ENCODE data around the gene MGST3. TPM values are rescaled to one million over a fixed set of nuclear protein-coding genes. Genes with fewer than 3 reads are reported as not detected.
"Not testable (repeated sequence)": the region's sequence is repeated elsewhere in the genome, so short reads cannot be mapped to it uniquely, and the experiment has no call there.

MGST3 gene
- polyA plus RNA-seq, 3 donors = 57.9 to 228 (median 189) TPM

DNA sequence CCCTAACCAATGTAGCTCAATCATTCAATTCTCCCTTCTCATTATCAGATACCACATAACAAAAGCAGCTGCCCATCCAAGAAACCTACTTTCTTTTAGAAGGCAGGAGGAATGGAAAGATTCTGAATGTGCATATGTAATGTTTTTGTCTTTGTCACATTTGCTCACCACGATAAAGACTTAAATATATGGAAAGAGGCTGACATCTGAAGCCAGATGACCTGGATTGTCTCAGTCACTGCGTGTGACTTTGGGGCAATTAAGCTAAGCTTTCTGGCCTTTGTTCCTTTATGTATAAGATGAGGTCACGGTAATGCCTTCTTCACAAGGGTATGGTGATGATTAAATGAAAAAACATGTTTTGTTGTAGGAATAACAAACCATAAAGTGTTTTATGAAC is 44.6 kb upstream of the MGST3 start:
- H3K36me3 ChIP-seq (replicated peaks in 1 of 2; ENCODE audit: control insufficient read depth in 1 of 2, insufficient read depth in 2 of 2, low read length in 2 of 2) = no peaks in the 10 kb centered on the region
- no peak overlapping the region for H3K4me2 ChIP-seq (replicated peaks; ENCODE audit: extremely low read depth, low read length, poor library complexity, severe bottlenecking)
- Mint-ChIP-seq H3K36me3 (no peaks in the 10 kb centered on the region), H3K9me3 (peaks cover 0 to 2% (median 0%) of the 10 kb centered on the region in 7 donors), H3K27ac (no peak overlapping the region), H3K4me1 (peaks cover 9% of the 10 kb centered on the region), H3K27me3 (ENCODE audit: low read depth in 3 of 3) (peaks cover 42 to 57% (median 53%) of the 10 kb centered on the region in 3 donors), H3K4me3 (no peak overlapping the region)
- intact Hi-C loops (cut with micrococcal nuclease) = no loop called here
- no peak overlapping the region for H3K4me3 ChIP-seq (replicated peaks in 1 of 3; ENCODE audit: low read depth in 2 of 3, low read length in 3 of 3)
- 83% methylated on average over 2 of the region's 3 CpGs for WGBS (ENCODE audit: insufficient coverage)
- H3K27ac ChIP-seq (ENCODE audit: low read depth in 1 of 2, low read length in 2 of 2) = no peak overlapping the region
- H3K27me3 ChIP-seq (ENCODE audit: control insufficient read depth in 2 of 2, insufficient read depth in 2 of 2, low read length in 2 of 2) = peaks cover 52 to 60% of the 10 kb centered on the region in 2 donors
- TF ChIP-seq, protein P1, sequence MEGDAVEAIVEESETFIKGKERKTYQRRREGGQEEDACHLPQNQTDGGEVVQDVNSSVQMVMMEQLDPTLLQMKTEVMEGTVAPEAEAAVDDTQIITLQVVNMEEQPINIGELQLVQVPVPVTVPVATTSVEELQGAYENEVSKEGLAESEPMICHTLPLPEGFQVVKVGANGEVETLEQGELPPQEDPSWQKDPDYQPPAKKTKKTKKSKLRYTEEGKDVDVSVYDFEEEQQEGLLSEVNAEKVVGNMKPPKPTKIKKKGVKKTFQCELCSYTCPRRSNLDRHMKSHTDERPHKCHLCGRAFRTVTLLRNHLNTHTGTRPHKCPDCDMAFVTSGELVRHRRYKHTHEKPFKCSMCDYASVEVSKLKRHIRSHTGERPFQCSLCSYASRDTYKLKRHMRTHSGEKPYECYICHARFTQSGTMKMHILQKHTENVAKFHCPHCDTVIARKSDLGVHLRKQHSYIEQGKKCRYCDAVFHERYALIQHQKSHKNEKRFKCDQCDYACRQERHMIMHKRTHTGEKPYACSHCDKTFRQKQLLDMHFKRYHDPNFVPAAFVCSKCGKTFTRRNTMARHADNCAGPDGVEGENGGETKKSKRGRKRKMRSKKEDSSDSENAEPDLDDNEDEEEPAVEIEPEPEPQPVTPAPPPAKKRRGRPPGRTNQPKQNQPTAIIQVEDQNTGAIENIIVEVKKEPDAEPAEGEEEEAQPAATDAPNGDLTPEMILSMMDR (IDR thresholded peaks at IDR 0.05) = no peak
- no peak overlapping the region for H3K9ac ChIP-seq (ENCODE audit: insufficient read depth, low read length, poor library complexity, severe bottlenecking)
- DNase-seq = no peak
- H3K4me1 ChIP-seq (ENCODE audit: control insufficient read depth in 1 of 2, insufficient read depth in 2 of 2, low read length in 2 of 2) = peaks cover 0 to 4% of the 10 kb centered on the region in 2 donors
- H3K79me2 ChIP-seq (ENCODE audit: insufficient read depth, low read length) = no peaks in the 10 kb centered on the region
- no peak overlapping the region for H2AFZ ChIP-seq (ENCODE audit: insufficient read depth, low read depth, low read length, poor library complexity, severe bottlenecking)
- no peaks in the 10 kb centered on the region for H3K9me3 ChIP-seq (replicated peaks in 1 of 2; ENCODE audit: control insufficient read depth in 1 of 2, insufficient read depth in 1 of 2, low read length in 2 of 2)
- H4K20me1 ChIP-seq (ENCODE audit: insufficient read depth, low read length) = no peaks in the 10 kb centered on the region

DNA sequence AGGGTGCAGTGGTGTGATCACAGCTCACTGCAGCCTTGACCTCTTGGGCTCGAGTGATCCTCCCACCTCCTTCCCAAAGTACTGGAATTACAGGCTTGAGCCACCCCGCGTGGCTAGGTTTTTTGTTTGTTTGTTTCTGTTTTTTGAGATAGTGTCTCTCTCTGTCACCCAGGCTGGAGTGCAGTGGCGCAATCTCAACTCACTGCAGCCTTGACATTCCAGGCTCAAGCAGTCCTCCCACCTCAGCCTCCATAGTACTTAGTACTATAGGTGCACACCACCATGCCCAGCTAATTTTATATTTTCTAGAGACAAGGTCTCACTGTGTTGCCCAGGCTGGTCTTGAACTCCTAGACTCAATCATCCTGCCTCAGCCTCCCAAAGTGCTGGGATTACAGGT is 39.6 kb upstream of the MGST3 start:
- H2AFZ ChIP-seq (ENCODE audit: insufficient read depth, low read depth, low read length, poor library complexity, severe bottlenecking); H3K27ac Mint-ChIP-seq; H3K27ac ChIP-seq (ENCODE audit: low read depth in 1 of 2, low read length in 2 of 2); DNase-seq; H3K9ac ChIP-seq (ENCODE audit: insufficient read depth, low read length, poor library complexity, severe bottlenecking); H3K36me3 ChIP-seq (replicated peaks in 1 of 2; ENCODE audit: control insufficient read depth in 1 of 2, insufficient read depth in 2 of 2, low read length in 2 of 2); H3K4me1 Mint-ChIP-seq; H3K36me3 Mint-ChIP-seq; H3K9me3 ChIP-seq (replicated peaks in 1 of 2; ENCODE audit: control insufficient read depth in 1 of 2, insufficient read depth in 1 of 2, low read length in 2 of 2); H3K4me2 ChIP-seq (replicated peaks; ENCODE audit: extremely low read depth, low read length, poor library complexity, severe bottlenecking); H3K79me2 ChIP-seq (ENCODE audit: insufficient read depth, low read length); H3K4me3 ChIP-seq (replicated peaks in 1 of 3; ENCODE audit: low read depth in 2 of 3, low read length in 3 of 3); H3K4me1 ChIP-seq (ENCODE audit: control insufficient read depth in 1 of 2, insufficient read depth in 2 of 2, low read length in 2 of 2); H4K20me1 ChIP-seq (ENCODE audit: insufficient read depth, low read length); H3K9me3 Mint-ChIP-seq: not testable (repeated sequence)
- H3K4me3 Mint-ChIP-seq = peak overlapping the region in 1 of 2 donors; percentile 72
- WGBS (ENCODE audit: insufficient coverage) = 100% methylated on average over 1 of the region's 4 CpGs
- H3K27me3 Mint-ChIP-seq (ENCODE audit: low read depth in 3 of 3) = peaks cover 71 to 89% (median 83%) of the 10 kb centered on the region in 3 donors
- peaks cover 77 to 91% of the 10 kb centered on the region in 2 donors for H3K27me3 ChIP-seq (ENCODE audit: control insufficient read depth in 2 of 2, insufficient read depth in 2 of 2, low read length in 2 of 2)
- intact Hi-C loops (cut with micrococcal nuclease) = loop anchor here in 1 of 2 donors (5.0 kb wide), 1 partner anchor 334 kb away; no protein-coding TSS in a partner anchor

All from CD14-positive monocyte (primary cell).